HG03457 (cell line): ENCODE data around the gene CCDC27.

ENCODE experiments used
- ATAC-seq: cut with Tn5 transposase; IDR thresholded peaks from one replicate; pipeline ENCODE4 v1.9.1; 2021; ENCODE audit warnings: moderate number of reproducible peaks; ENCODE audit not compliant: unreplicated experiment

Gene CCDC27

DNA sequence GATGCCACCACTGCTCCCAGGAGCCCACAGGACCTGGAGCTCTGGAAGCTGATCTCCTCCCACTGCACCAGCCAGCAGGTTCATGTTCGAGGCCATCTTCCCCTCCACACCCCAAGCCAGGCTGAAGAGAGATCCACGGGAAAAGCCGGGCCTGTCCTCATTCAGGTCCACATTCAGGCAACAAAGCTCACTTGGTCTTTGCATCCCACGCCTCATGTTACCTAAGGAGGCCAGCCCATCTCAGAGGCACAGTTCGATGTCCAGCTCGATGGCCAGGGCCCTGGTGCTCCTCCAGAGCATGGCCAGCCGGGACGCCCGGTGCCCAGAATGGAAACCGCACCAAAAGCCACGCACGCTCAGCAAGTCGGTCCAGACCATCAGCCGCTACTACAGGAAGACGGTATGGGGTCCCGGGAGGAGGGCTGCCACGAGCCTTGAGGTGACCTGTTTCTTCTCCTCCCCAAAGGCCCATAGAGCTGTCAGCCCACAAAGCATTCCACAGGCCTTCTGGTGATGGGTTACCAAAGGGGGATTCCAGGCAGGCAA lies at the start of gene CCDC27:
TSS of gene CCDC27 (plus strand) at position 51 of the 546 bp plus-strand sequence. CDS start at position 83, 32 bp downstream.
- ATAC-seq = no peak

DNA sequence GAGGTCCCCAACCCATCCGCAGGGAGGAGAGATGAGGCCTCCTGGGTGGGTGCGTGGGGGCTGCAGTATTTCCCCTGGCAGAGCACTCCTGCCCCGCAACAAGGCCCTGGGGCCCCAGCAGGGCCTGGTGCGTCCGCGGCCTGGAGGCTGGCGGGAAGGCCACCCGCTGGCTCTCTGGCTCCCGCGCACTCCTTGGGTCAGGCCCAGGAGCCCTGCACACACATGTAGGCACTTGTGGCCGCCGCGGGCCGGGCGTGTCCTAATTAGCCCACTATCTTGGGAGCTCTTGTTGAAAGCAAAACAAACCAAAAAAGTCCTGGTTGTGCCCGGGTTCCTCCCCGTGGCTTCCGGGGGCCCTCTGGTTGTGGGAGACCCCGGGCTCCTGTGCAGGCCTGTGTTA lies 49.7 kb upstream of the CCDC27 start:
- ATAC-seq = no peak

DNA sequence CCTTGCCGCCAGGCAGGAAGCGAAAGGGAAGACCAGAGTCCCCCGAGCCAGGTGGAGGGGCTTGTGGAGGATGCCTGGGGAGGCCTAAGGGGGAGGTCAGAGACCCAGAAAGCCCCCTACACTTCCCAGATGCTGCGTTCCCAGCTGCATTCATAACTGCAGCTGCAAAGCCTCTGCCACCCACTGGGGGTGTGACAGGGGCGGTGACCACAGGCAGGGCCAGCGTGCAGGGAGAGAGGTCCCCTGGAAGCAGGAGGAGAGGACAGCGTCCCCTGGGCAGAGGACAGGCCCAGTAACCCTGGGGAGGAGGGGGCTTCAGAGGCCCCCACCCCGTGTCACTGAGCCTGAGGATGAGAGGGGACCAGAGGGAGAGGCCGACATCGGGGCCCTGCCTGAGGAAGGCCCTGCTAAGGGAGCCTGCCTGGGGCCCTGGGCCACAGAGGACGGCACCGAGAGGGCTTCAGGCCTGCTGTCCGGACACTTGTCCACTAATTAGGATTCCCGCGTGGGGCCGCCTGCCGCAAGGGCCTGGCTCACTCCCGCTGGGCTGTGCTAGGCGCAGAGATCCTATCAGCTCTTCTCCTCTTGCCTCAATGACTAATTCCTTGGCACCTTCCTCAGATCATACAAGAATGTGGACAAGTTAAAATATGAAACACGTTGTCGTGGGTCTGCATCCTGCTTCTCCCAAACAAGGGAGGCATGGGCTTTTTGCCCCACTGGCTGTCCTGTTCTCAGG lies 49.1 kb upstream of the CCDC27 start:
- ATAC-seq = no peak

DNA sequence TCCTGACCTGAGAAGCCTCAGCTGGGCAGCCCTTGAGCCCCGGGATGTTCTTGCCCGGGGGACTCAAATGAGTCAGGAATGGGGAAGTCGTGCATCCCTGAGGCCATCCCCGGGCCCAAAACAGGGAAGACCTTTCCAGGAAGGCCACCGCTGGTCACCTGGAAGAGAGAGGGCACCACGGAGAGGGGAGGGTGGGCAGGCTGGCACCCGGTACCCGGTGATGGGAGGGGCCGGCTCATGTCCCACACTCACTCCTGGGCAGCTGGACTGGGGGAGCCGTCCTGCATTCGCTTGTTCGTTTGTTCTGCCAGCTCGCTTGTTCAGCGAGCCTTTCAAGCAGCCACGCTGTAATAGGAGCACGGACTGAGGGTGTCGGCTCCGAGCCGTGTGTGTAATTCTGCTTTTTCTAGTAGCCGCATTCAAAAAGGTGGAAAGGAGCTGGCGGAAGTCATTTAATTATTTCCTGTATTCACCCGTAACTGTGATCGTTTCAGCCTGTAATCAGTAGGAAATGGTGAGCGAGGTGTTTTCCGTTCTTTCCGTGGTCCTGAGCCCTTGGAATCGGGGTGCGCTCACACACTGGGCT lies 48.4 kb upstream of the CCDC27 start:
- no peak for ATAC-seq

DNA sequence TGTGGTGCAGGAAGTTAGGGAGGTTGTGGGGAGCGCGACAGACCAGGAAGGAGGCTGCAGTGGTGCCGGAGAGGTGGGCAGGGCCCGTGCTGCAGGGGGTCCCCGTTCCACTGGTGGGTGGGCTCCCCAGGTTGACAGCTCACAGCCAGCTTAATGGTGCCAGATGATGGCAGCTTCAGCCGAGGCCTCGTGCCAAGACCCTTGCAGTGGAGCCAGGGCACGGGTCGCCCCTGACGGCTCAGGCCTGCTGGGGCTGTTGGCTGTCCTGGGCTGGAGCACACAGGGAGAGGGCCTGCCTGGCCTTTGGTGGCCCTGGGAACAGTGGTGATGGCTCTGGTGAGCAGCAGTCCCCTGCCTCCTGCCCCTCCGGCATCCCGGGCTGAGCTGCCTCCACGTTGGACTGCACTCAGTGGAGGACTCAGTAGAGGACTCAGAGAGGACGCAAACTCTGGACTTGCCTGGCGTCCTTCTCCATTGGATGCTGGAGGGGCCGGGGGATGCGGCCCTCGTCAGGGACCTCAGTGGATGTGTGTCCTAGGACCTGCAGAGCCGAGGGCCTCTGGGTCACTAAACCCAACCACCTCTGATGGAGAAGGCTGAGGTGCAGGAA lies 46.8 kb upstream of the CCDC27 start:
- ATAC-seq = no peak

DNA sequence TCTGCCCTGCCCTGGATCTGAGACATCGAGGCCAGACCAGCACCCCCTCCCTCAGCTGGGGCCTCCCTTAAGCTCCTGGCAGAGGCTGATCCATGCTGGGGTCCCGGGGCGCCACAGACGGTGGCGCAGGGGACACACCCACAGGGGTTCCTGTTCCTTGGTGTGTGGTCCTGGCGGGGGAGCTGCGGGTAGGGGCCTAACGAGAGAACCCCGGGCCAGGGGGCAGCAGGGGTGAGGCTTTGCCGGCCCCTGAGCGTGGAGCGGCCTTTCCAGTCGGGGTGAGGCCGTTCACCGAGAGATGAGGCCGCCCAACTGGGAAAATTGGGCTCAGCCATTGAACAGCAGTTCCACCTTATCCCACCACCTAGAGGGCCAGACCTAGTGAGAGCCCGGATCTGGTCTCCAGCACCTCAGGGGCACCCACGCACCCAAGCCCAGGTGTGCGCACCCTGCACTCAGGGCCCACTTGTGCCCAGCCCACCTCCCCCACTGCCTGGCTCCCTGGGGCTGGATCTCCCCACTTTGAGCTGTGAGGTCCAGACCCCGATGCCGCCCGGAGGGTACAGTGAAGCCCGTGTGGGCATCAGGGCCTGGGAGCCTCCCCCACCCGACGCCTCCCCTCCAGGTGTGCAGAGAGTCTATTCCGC lies 45.5 kb upstream of the CCDC27 start:
- ATAC-seq = no peak

DNA sequence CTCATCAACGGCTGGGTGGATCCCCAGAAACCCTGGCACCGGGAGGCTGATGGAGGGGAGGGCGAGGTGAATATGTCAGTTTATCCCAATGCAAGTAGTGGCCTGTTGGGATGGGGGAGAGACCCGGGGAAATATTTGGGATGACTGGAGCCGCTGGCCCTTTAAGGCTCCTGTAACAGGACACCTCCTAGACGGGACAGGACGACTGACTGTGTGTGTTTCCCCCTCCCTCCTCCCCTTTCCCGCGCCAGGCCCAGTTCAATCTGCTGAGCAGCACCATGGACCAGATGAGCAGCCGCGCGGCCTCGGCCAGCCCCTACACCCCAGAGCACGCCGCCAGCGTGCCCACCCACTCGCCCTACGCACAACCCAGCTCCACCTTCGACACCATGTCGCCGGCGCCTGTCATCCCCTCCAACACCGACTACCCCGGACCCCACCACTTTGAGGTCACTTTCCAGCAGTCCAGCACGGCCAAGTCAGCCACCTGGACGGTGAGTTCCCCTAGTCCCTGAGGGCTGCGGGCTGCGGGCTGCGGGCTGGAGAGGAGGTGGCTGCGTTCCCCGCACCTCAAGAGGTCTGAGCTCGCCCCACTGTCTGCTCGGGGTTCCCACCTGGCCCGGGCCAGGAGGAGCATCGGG lies 44.8 kb upstream of the CCDC27 start:
- no peak for ATAC-seq

DNA sequence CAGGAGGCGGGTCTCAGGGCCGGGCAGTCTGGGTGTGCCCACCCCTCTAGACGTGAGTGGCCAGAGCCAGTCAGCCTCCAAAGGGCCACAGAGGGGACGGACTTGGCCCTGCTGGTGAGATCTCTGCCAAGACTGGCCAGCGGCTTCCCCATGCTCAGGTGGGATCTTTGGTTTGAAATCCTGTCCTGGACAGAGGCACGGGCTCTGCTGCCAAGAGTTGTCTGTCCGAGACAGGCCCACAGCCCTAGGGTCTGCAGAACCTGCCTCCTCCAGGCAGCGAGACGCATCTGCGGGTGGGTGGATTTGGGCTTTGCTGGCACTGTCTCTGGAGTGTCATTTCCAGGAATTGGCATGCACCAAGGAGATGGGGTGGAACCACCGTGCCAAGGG lies 44.3 kb upstream of the CCDC27 start:
- ATAC-seq = no peak

DNA sequence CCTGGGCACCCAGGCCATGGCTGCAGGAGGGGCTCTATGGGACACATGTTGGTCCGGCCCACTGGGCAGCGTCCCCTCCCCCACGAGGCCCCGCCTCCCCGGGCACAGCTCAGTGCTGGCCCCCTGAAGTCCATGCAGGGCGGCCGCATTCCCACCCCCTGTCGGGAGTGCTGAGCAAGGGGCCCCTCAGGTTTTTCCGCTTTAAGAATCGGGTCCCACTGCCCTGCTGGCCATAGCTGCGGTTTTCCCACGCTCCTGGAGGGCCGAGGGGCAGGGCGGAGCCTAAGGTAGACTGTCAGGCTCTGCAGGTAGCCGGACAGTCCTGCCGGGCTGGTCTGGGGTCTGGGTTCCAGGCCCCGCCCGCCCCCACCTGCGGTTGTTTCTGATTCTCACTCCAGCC lies 43.5 kb upstream of the CCDC27 start:
- ATAC-seq = no peak

DNA sequence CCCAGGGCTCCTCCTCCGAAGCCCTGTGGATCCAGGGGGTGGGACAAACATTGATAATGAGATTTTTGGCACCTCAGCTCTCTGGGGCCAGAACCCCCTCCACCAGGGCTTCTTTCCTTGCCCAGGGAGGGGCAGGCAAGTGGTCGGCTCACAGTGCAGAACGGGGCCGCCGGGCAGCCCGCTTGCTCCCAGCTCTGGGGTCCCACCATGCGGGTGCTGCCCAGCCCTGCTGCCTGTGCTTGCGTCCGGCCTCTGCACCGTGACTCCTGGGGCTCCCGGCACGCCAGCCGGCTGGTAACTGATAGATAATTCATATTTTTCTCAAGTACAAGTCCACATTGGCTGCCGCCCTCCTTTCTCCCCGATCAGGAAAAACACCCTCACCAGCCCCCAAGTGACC lies 42.0 kb upstream of the CCDC27 start:
- no peak for ATAC-seq

DNA sequence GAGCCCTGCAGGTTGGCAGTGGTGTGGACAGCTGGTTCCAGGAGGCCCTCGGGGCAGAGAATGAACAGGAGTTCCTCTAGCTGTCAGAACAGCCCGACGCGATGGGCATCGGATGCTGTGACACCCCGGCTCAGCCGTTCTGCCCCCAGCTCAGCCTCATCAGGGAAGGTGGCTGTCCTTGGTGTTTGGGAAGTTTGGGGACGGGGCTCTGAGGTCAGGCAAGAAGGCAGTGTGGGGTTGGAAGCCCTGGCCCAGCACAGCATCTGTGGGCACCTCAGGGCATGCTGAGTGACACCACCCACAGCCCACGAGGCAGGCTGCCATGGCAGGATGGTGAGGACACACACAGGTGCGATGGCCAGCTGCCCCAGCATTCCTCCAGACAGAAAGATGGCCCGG lies 40.9 kb upstream of the CCDC27 start:
- ATAC-seq = no peak

DNA sequence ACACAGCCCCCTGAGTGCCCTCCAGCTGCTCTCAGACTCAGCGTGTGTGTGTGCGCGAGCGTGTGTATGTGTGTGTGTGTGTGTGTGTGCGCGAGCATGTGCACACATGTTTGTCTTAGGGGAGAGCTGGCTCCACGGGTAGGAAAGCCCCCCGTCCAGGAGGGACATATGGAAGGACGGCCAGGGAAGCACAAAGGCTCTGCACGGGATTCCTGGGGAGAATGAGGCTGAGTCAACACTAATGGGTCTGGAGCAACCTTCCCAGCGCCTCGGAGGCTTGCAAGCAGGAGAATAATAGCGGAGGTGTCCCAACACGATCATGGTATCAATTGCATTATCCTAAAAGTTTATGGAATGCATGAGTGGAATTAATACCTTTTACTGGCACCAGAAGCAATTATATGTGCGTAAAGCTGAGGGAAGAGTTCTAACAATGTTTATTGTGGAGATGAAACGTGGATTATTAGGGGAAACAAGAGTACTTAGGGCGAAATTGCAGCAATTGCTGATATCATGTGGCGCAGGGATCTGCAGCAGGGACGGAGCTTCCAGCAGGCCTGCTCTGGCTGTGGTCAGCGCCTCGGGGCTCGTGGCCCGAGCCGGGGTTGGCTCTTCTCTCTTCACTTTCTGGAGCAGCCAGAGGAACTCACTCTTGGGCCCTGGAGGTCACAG lies 40.3 kb upstream of the CCDC27 start:
- no peak for ATAC-seq

DNA sequence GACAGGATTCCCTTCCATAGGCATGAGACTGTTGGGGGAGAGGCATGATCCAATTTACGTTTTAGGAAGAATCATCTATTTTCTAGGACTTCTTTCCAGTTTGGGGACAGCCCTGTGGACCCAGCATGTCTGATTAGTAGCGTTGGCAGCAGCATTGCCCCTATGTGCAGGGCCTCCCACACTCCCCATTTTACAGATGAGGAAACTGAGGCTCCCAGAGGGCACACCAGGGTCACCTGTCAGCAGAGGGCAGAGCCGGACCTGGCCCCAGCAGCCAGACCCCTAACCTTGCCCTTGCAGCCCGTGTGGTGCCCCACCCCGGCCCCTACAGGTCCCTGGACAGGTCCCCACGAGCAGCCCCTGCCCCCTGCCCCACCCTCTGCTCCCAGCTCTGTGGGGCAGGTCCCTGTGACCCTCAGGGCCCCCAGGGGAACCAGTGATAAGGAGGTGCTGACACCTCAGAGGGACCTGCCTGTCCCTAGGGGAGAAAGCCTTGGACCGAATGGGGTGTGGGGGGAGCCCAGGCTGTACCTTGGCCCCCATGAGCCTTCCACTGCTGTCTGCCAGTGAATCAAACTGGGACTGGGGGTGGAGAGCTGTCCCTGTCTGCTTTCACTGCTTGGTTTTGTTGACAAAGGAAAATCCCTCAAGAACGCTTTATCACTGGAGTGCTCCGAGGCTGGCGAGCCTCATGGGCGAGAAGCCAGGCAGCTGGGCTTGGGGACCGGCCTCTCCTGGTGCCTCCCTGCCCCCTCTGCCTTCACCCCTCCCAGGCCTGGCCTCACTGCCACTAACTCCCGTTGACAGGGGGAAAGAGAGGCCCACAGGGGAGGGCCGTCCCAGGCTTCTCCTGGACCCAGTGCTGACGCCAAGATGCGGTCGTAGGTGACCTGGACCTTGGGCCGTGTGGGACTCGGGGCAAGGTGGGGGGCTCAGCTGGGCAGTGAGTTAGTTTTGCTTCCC lies 39.4 kb upstream of the CCDC27 start:
- no peak for ATAC-seq

DNA sequence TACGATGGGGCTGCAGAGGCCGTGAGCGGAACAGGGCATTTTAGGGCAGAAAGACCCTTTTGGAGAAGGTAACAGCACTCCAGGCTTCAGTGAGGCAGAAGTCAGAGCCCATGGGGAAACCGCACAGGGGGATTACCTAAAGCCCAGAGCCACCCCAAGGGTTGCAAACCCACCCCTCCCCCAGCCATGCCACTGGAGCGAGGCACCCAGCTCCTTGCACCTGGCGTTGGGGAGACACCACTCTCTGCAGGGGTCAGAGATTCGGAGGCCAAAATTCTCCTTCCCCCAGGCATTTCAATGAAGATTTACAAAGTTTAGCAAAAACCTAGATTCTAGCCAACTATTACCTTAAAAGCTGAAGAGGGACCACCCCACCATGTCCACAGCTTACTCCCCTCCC lies 38.4 kb upstream of the CCDC27 start:
- ATAC-seq = no peak

DNA sequence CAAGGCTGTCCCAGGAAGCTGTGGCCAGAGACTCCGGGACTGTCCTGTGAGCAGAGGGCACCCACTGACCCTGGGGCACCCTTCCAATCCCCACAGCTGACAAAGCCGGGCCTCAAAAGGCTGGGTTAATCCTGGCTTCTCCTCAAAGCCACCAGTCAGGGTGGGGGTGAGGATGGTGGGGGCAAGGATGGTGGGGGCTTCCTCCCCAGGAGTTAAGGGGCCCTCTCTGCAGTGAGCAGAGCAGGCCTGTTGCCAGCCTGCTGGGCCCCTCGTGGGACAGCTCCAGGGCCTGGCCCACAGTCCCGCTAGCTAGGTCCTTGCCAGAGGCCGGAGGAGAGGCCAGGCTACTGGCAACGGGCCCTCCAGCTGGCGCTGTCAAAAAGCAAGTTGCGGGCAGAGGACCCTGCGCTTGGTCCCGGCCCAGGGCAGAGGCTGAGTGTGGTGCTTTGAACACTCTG lies 37.9 kb upstream of the CCDC27 start:
- no peak for ATAC-seq

DNA sequence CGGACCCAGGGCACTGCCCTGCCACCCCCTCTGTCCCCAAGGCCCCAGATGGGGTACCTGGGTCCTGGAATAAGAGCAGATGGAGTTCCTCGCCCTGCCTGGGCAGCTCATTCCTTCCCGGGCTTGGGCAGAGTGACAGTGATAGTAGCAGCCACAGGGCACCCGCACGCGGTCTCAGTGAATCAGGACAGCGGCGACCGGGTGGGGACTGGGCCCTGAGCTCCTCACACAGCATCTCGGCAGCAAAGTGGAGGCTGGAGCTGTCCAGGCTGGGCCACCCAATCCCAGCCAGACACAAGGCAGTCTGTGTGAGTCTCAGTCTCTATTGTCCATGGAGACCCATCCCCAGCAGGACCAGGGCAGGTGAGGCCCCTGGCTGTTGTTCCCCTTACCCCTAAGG lies 37.4 kb upstream of the CCDC27 start:
- ATAC-seq = no peak

DNA sequence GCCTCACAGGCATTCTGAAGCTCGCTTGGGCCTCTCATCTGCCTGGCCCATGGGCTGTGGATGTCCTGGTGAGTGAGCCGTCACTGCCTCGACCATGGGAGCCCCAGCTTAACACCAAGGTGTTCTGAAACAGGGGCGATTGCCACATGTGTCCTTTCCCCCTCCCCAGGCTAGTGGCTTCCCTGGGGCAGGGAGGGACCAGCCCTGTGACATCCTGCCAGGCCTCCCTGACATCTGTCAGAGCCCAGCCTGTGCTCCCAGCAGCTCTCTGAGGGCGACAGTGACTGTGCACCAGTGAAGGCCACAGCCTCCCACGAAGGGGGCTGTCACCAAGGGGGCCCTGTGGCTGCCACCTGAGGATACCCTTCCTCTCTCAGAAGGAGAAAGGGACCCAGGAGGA lies 35.9 kb upstream of the CCDC27 start:
- ATAC-seq = no peak

DNA sequence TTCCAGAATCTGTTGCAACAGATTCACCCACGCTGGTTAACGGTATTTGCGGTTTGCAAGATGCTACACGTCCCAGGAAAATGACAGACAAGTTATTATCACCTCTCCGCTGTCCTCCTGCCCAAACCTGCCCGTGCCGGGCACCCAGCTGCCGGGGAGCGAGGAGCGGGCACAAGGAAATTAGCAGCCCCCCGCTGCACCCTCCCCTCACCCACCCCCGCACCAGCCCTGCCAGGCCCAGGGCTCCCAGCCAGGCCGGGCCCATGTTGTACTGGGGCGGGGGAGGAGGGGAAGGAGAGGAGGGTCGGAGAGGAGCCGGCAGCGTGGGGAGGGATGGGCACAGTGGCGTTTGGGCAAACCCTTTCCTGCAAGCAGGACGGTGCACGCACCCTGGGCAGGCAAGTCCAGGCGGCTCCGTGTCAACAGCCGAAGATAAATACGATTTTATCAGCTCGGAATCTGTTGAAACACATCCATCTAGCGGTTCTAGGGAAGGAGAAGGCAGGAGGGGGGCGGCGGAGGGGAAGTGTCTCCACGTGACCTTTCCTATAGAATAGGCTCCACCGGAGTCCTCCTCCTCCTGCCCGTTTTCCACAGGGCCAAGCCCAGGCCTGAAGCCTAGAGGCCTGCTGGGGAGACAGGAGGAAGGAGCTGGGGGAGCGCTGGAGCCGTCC lies 35.1 kb upstream of the CCDC27 start:
- no peak for ATAC-seq
